Naive thymus-derived CD8-positive, alpha-beta T cell (primary cell): ENCODE data around the gene DIS3L2. TPM values are rescaled to one million over a fixed set of nuclear protein-coding genes. Genes with fewer than 3 reads are reported as not detected.

ENCODE experiments used
- ATAC-seq, 2 donors: fragments of 150-1000 bp; cut with Tn5 transposase in 1 of 2; sonication (Bioruptor Pico), chemical (Tn5 transposase) in 1 of 2; 1 replicate in 1 of 2; 2 replicates in 1 of 2; pipeline ENCODE4 v1.10.0; 2021; ENCODE audit warnings: mild to moderate bottlenecking in 2 of 2, moderate library complexity in 2 of 2
- POLR2A ChIA-PET: fragments of 350-600 bp; sonication (Branson Sonifier 250); formaldehyde crosslinking; loops from one replicate; lab custom pipeline; 2021; ENCODE audit warnings: antibody characterized with exemption; lab: Charles Lee
- DNase-seq, 10 donors: peaks; one replicate each; pipeline versions ENCODE4 v3.0.0 to v3.0.0-alpha.2; 2020 to 2022
- H3K27ac Mint-ChIP-seq, 10 donors: one replicate each; pipeline ENCODE4 v1.8.0; 2020 to 2022; ENCODE audit warnings: mild to moderate bottlenecking in 10 of 10, mixed read lengths in 10 of 10, moderate library complexity in 4 of 10, inconsistent platforms in 1 of 10
- H3K27me3 Mint-ChIP-seq, 5 donors: one replicate each; pipeline ENCODE4 v1.8.0; 2021 to 2022; ENCODE audit warnings: mixed read lengths in 5 of 5
- H3K36me3 Mint-ChIP-seq, 3 donors: one replicate each; pipeline ENCODE4 v1.8.0; 2020 to 2022; ENCODE audit warnings: mixed read lengths in 3 of 3, mild to moderate bottlenecking in 2 of 3, inconsistent platforms in 1 of 3
- H3K4me1 Mint-ChIP-seq, 4 donors: one replicate each; pipeline ENCODE4 v1.8.0; 2021 to 2022; ENCODE audit warnings: mixed read lengths in 4 of 4
- H3K4me3 Mint-ChIP-seq, 10 donors: one replicate each; pipeline ENCODE4 v1.8.0; 2020 to 2022; ENCODE audit warnings: mild to moderate bottlenecking in 10 of 10, mixed read lengths in 10 of 10, moderate library complexity in 6 of 10, inconsistent platforms in 1 of 10
- H3K9me3 Mint-ChIP-seq, 9 donors: one replicate each; pipeline ENCODE4 v1.8.0; 2020 to 2022; ENCODE audit warnings: mixed read lengths in 9 of 9, mild to moderate bottlenecking in 3 of 9, inconsistent platforms in 1 of 9, moderate library complexity in 1 of 9
- polyA plus RNA-seq, 3 donors: library from polyadenylated mRNA; unstranded; fragments of 300-500 nt; fragmentation: Illumina TruSeq; gene quantifications; one replicate each; pipeline ENCODE4 v1.2.3, GENCODE V29; 2021
- total RNA-seq, 8 experiments: library from RNA in 2 of 8; stranded (reverse) in 2 of 8; gene quantifications; one replicate each; pipeline ENCODE4 v1.2.3 and lab custom pipeline; 2021 to 2026

DIS3L2 gene
- total and polyA plus RNA-seq, 5 experiments from 2014 or later: 12.5 to 59.1 (median 17.2) TPM

- Mint-ChIP-seq H3K4me1 (peaks cover 9 to 24% (median 15%) of the 10 kb centered on the region in 4 donors), H3K36me3 (peaks cover 4 to 25% (median 10%) of the 10 kb centered on the region in 3 donors), H3K27me3 (no peaks in the 10 kb centered on the region), H3K27ac (no peak overlapping the region), H3K9me3 (no peaks in the 10 kb centered on the region), H3K4me3 (no peak overlapping the region)
- ATAC-seq (no peak), DNase-seq (no peak)
- POLR2A ChIA-PET: interaction anchor here (0.9 kb wide), 1 partner anchor 13 kb away, joined by 5 read pairs; the partner anchor contains the start of gene DIS3L2
Measured at GRCh38 chr2:231975001-231975400, 13.5 kb downstream of the DIS3L2 start.

GRCh38 chr2:231977430-231977829 lies 15.9 kb downstream of the DIS3L2 start:
- DNase-seq: no peak

GRCh38 chr2:231984992-231985391 lies 23.5 kb downstream of the DIS3L2 start:
- Mint-ChIP-seq H3K9me3 (no peaks in the 10 kb centered on the region), H3K4me1 (peaks cover 20 to 57% (median 35%) of the 10 kb centered on the region in 4 donors), H3K27me3 (no peaks in the 10 kb centered on the region), H3K4me3 (no peak overlapping the region), H3K27ac (no peak overlapping the region), H3K36me3 (peaks cover 0 to 21% (median 9%) of the 10 kb centered on the region in 3 donors)
- ATAC-seq (no peak), DNase-seq (no peak)
- POLR2A ChIA-PET: no interaction called here

More at GRCh38 chr2:231977430-231977829, 15.9 kb downstream of the DIS3L2 start:
- POLR2A ChIA-PET: interaction anchor here (0.6 kb wide), 1 partner anchor 1266 kb away, joined by 3 read pairs; no protein-coding TSS in a partner anchor
- no peaks in the 10 kb centered on the region for H3K9me3 Mint-ChIP-seq
- no peaks in the 10 kb centered on the region for H3K27me3 Mint-ChIP-seq
- H3K36me3 Mint-ChIP-seq: peaks cover 4 to 22% (median 4%) of the 10 kb centered on the region in 3 donors
- H3K4me3 Mint-ChIP-seq: no peak overlapping the region
- peak overlapping the region in 1 of 10 donors; percentile 69 for H3K27ac Mint-ChIP-seq
- ATAC-seq: no peak
- H3K4me1 Mint-ChIP-seq: peaks cover 10 to 26% (median 17%) of the 10 kb centered on the region in 4 donors

GRCh38 chr2:231985823-231986261 lies 24.3 kb downstream of the DIS3L2 start:
- ATAC-seq (no peak), DNase-seq (no peak)
- Mint-ChIP-seq H3K4me3 (no peak overlapping the region), H3K36me3 (peaks cover 0 to 21% (median 9%) of the 10 kb centered on the region in 3 donors), H3K4me1 (peaks cover 22 to 55% (median 39%) of the 10 kb centered on the region in 4 donors), H3K9me3 (no peaks in the 10 kb centered on the region), H3K27ac (no peak overlapping the region), H3K27me3 (no peaks in the 10 kb centered on the region)
- POLR2A ChIA-PET: no interaction called here

- H3K36me3 Mint-ChIP-seq: peaks cover 0 to 21% (median 9%) of the 10 kb centered on the region in 3 donors
- no peak overlapping the region for H3K4me3 Mint-ChIP-seq
- no peak for ATAC-seq
- peaks cover 26 to 63% (median 40%) of the 10 kb centered on the region in 4 donors for H3K4me1 Mint-ChIP-seq
- no peak overlapping the region for H3K27ac Mint-ChIP-seq
- H3K27me3 Mint-ChIP-seq: no peaks in the 10 kb centered on the region
- no peaks in the 10 kb centered on the region for H3K9me3 Mint-ChIP-seq
- POLR2A ChIA-PET: no interaction called here
- no peak for DNase-seq
Measured at GRCh38 chr2:231987124-231987727, 25.7 kb downstream of the DIS3L2 start.

GRCh38 chr2:231988179-231988866 lies 26.8 kb downstream of the DIS3L2 start:
- Mint-ChIP-seq H3K4me1 (peaks cover 28 to 66% (median 46%) of the 10 kb centered on the region in 4 donors), H3K36me3 (peaks cover 0 to 14% (median 10%) of the 10 kb centered on the region in 3 donors), H3K4me3 (no peak overlapping the region), H3K27ac (peak overlapping the region in 1 of 10 donors; percentile 10), H3K27me3 (no peaks in the 10 kb centered on the region), H3K9me3 (no peaks in the 10 kb centered on the region)
- POLR2A ChIA-PET: no interaction called here
- ATAC-seq (no peak), DNase-seq (no peak)

- Mint-ChIP-seq H3K36me3 (peaks cover 0 to 5% (median 2%) of the 10 kb centered on the region in 3 donors), H3K27ac (no peak overlapping the region), H3K4me1 (peaks cover 27 to 74% (median 59%) of the 10 kb centered on the region in 4 donors), H3K9me3 (no peaks in the 10 kb centered on the region), H3K27me3 (no peaks in the 10 kb centered on the region), H3K4me3 (no peak overlapping the region)
- DNase-seq: no peak
- POLR2A ChIA-PET: no interaction called here
- ATAC-seq: no peak
Measured at GRCh38 chr2:231991664-231992063, 30.2 kb downstream of the DIS3L2 start.

- ATAC-seq: no peak
- Mint-ChIP-seq H3K27ac (peak overlapping the region in 1 of 10 donors; percentile 40), H3K4me3 (no peak overlapping the region), H3K4me1 (peaks cover 32 to 74% (median 60%) of the 10 kb centered on the region in 4 donors), H3K27me3 (no peaks in the 10 kb centered on the region), H3K36me3 (peaks cover 0 to 5% (median 2%) of the 10 kb centered on the region in 3 donors), H3K9me3 (no peaks in the 10 kb centered on the region)
- no peak for DNase-seq
- POLR2A ChIA-PET: no interaction called here
Measured at GRCh38 chr2:231992888-231993287, 31.4 kb downstream of the DIS3L2 start.

- Mint-ChIP-seq H3K4me1 (peaks cover 29 to 73% (median 54%) of the 10 kb centered on the region in 4 donors), H3K4me3 (no peak overlapping the region), H3K36me3 (peaks cover 0 to 5% (median 2%) of the 10 kb centered on the region in 3 donors), H3K9me3 (no peaks in the 10 kb centered on the region), H3K27ac (peak overlapping the region in 1 of 10 donors; percentile 33), H3K27me3 (no peaks in the 10 kb centered on the region)
- ATAC-seq: no peak
- POLR2A ChIA-PET: no interaction called here
- no peak for DNase-seq
Measured at GRCh38 chr2:231996797-231997540, 35.5 kb downstream of the DIS3L2 start.

- DNase-seq (no peak), ATAC-seq (no peak)
- H3K4me1 Mint-ChIP-seq: peaks cover 29 to 73% (median 57%) of the 10 kb centered on the region in 4 donors
- H3K27ac Mint-ChIP-seq: peak overlapping the region in 1 of 10 donors; percentile 16
- H3K27me3 Mint-ChIP-seq: no peaks in the 10 kb centered on the region
- H3K36me3 Mint-ChIP-seq: peaks cover 0 to 2% (median 0%) of the 10 kb centered on the region in 3 donors
- H3K9me3 Mint-ChIP-seq: no peaks in the 10 kb centered on the region
- POLR2A ChIA-PET: no interaction called here
- no peak overlapping the region for H3K4me3 Mint-ChIP-seq
Measured at GRCh38 chr2:231998046-231998445, 36.5 kb downstream of the DIS3L2 start.

GRCh38 chr2:232000439-232000838 lies 38.9 kb downstream of the DIS3L2 start:
- Mint-ChIP-seq H3K36me3 (peaks cover 0 to 4% (median 1%) of the 10 kb centered on the region in 3 donors), H3K27ac (peak overlapping the region in 1 of 10 donors; percentile 49), H3K4me1 (peaks cover 26 to 55% (median 44%) of the 10 kb centered on the region in 4 donors), H3K27me3 (no peaks in the 10 kb centered on the region), H3K4me3 (no peak overlapping the region), H3K9me3 (no peaks in the 10 kb centered on the region)
- no peak for ATAC-seq
- no peak for DNase-seq
- POLR2A ChIA-PET: no interaction called here

- peak overlapping the region in 1 of 10 donors; percentile 49 for H3K27ac Mint-ChIP-seq
- H3K9me3 Mint-ChIP-seq: no peaks in the 10 kb centered on the region
- no peak overlapping the region for H3K4me3 Mint-ChIP-seq
- no peaks in the 10 kb centered on the region for H3K27me3 Mint-ChIP-seq
- H3K4me1 Mint-ChIP-seq: peaks cover 25 to 49% (median 40%) of the 10 kb centered on the region in 4 donors
- H3K36me3 Mint-ChIP-seq: peaks cover 0 to 6% (median 4%) of the 10 kb centered on the region in 3 donors
- no peak for ATAC-seq
- POLR2A ChIA-PET: no interaction called here
- no peak for DNase-seq
Measured at GRCh38 chr2:232001073-232001472, 39.6 kb downstream of the DIS3L2 start.
